GM21423 (cell line): ENCODE measurements around the gene MBOAT1.
A peak's percentile ranks its signal among the peaks of the same experiment; 100 is the strongest.

Experiments used
- ATAC-seq: cut with Tn5 transposase; IDR thresholded peaks from one replicate; pipeline ENCODE4 v1.9.1; 2021; ENCODE audit warnings: mild to moderate bottlenecking, moderate library complexity; ENCODE audit not compliant: unreplicated experiment

MBOAT1 gene

GRCh38 chr6:20234136-20234535 is 21.9 kb upstream of the MBOAT1 start:
- no peak for ATAC-seq

- no peak for ATAC-seq
Observed at GRCh38 chr6:20233007-20233730, 20.9 kb upstream of the MBOAT1 start.

- ATAC-seq, result no peak
Observed at GRCh38 chr6:20232188-20232587, 19.9 kb upstream of the MBOAT1 start.

- no peak for ATAC-seq
Observed at GRCh38 chr6:20230401-20231119, 18.3 kb upstream of the MBOAT1 start.

- ATAC-seq, result no peak
Observed at GRCh38 chr6:20229881-20230280, 17.6 kb upstream of the MBOAT1 start.

- ATAC-seq, result no peak
Observed at GRCh38 chr6:20227350-20227749, 15.1 kb upstream of the MBOAT1 start.

GRCh38 chr6:20223141-20223540 is 10.9 kb upstream of the MBOAT1 start:
- ATAC-seq, result no peak

GRCh38 chr6:20221421-20221820 is 9.2 kb upstream of the MBOAT1 start:
- ATAC-seq, result no peak

- ATAC-seq, result no peak
Observed at GRCh38 chr6:20220359-20220758, 8.1 kb upstream of the MBOAT1 start.

- no peak for ATAC-seq
Observed at GRCh38 chr6:20217891-20218290, 5.6 kb upstream of the MBOAT1 start.

GRCh38 chr6:20217324-20217855 is 5.1 kb upstream of the MBOAT1 start:
- no peak for ATAC-seq

- no peak for ATAC-seq
Observed at GRCh38 chr6:20215310-20215709, 3.0 kb upstream of the MBOAT1 start.

- ATAC-seq, result no peak
Observed at GRCh38 chr6:20213271-20213798, 1.1 kb upstream of the MBOAT1 start.

GRCh38 chr6:20211941-20212391 is 303 bp downstream of the MBOAT1 start:
- ATAC-seq, result peak; percentile 25

GRCh38 chr6:20211037-20211940 is 980 bp downstream of the MBOAT1 start:
- peak; percentile 20 for ATAC-seq

- no peak for ATAC-seq
Observed at GRCh38 chr6:20210158-20210557, 2.1 kb downstream of the MBOAT1 start.

GRCh38 chr6:20208687-20209378 is 3.4 kb downstream of the MBOAT1 start:
- ATAC-seq, result no peak

- ATAC-seq, result no peak
Observed at GRCh38 chr6:20207088-20207418, 5.2 kb downstream of the MBOAT1 start.

- ATAC-seq, result no peak
Observed at GRCh38 chr6:20205722-20206161, 6.5 kb downstream of the MBOAT1 start.

GRCh38 chr6:20204512-20204894 is 7.8 kb downstream of the MBOAT1 start:
- ATAC-seq, result no peak
